HL-60 (cell line): ENCODE results near the gene TMEM273.

ENCODE experiments used
- GABPA ChIP-seq: IDR thresholded peaks from 2 replicates; pipeline ENCODE4 v1.6.1; 2012; ENCODE audit warnings: low read depth
- POLR2AphosphoS5 ChIP-seq: IDR thresholded peaks from 2 replicates; pipeline ENCODE4 v1.6.1; 2012; ENCODE audit warnings: low read depth
- SPI1 ChIP-seq: IDR thresholded peaks from 2 replicates; pipeline ENCODE4 v1.6.1; 2012; ENCODE audit warnings: low read depth, mild to moderate bottlenecking, borderline replicate concordance
- TF ChIP-seq, protein P1 (sequence below): IDR thresholded peaks from 2 replicates; pipeline ENCODE4 v1.6.1; 2012; ENCODE audit warnings: low read depth; ENCODE audit not compliant: insufficient replicate concordance
- TF ChIP-seq, protein P2 (sequence below): IDR thresholded peaks from one replicate; pipeline ENCODE4 v1.5.1; 2011; ENCODE audit warnings: low read length, control low read depth, inconsistent platforms; ENCODE audit not compliant: insufficient read depth

DNA sequence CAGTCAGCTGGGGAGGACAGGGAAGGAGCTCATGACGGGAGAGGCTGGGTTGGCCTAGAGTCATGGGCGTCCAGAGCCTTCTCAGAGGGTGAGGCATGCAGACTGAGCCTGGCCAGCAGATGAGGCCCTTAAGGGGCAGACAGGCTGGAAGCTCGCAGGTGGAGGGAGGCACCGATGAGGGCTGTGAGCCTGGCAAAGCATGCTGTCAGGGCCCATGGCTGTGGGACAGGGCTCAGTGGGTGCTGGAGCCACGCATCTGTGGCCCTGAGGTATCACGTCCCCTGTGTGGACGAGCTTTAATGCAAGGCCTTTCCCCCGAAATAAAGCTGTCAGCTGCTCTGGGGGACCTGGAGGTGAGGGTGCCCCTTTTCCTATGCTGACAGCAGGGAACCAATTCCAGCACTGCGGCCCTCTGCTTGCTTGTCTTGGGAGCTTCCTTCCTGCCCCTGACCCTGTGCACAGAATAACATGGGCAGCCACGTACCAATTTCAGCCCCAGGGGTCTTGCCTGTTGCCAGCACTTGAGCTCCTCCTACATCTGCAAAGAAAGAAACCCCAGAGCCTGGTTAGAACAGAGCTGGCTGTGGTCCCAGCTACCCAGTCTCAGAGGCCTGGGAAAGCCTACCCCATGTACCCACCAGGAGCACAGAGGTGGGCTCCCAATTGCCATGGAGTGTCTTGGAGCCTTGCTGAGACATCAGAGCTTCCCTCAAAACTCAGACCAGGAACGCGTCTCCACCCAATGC is 20.6 kb downstream of the TMEM273 start:
- TF ChIP-seq, protein P1, sequence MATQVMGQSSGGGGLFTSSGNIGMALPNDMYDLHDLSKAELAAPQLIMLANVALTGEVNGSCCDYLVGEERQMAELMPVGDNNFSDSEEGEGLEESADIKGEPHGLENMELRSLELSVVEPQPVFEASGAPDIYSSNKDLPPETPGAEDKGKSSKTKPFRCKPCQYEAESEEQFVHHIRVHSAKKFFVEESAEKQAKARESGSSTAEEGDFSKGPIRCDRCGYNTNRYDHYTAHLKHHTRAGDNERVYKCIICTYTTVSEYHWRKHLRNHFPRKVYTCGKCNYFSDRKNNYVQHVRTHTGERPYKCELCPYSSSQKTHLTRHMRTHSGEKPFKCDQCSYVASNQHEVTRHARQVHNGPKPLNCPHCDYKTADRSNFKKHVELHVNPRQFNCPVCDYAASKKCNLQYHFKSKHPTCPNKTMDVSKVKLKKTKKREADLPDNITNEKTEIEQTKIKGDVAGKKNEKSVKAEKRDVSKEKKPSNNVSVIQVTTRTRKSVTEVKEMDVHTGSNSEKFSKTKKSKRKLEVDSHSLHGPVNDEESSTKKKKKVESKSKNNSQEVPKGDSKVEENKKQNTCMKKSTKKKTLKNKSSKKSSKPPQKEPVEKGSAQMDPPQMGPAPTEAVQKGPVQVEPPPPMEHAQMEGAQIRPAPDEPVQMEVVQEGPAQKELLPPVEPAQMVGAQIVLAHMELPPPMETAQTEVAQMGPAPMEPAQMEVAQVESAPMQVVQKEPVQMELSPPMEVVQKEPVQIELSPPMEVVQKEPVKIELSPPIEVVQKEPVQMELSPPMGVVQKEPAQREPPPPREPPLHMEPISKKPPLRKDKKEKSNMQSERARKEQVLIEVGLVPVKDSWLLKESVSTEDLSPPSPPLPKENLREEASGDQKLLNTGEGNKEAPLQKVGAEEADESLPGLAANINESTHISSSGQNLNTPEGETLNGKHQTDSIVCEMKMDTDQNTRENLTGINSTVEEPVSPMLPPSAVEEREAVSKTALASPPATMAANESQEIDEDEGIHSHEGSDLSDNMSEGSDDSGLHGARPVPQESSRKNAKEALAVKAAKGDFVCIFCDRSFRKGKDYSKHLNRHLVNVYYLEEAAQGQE, result no peak
- TF ChIP-seq GABPA (no peak), POLR2AphosphoS5 (no peak), SPI1 (no peak)
- TF ChIP-seq, protein P2, sequence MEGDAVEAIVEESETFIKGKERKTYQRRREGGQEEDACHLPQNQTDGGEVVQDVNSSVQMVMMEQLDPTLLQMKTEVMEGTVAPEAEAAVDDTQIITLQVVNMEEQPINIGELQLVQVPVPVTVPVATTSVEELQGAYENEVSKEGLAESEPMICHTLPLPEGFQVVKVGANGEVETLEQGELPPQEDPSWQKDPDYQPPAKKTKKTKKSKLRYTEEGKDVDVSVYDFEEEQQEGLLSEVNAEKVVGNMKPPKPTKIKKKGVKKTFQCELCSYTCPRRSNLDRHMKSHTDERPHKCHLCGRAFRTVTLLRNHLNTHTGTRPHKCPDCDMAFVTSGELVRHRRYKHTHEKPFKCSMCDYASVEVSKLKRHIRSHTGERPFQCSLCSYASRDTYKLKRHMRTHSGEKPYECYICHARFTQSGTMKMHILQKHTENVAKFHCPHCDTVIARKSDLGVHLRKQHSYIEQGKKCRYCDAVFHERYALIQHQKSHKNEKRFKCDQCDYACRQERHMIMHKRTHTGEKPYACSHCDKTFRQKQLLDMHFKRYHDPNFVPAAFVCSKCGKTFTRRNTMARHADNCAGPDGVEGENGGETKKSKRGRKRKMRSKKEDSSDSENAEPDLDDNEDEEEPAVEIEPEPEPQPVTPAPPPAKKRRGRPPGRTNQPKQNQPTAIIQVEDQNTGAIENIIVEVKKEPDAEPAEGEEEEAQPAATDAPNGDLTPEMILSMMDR, result no peak
